Mesenchymal stem cell (in vitro differentiated cells and primary cell): ENCODE data around the gene PAM16.
"Not testable (repeated sequence)": the region's sequence is repeated elsewhere in the genome, so short reads cannot be mapped to it uniquely, and the experiment has no call there.

ENCODE experiments used
- DNase-seq: peaks from one replicate; pipeline ENCODE4 v3.0.0-alpha.2; 2013
- H2AFZ ChIP-seq: one replicate; pipeline ENCODE4 v1.6.1; 2013; ENCODE audit warnings: low read depth, mild to moderate bottlenecking, control low read depth, inconsistent platforms, low read length, moderate library complexity
- H2AK5ac ChIP-seq: 2 replicates; pipeline ENCODE4 v1.6.1; 2013; ENCODE audit warnings: low read length, moderate library complexity, mild to moderate bottlenecking, inconsistent platforms; ENCODE audit not compliant: severe bottlenecking
- H2BK120ac ChIP-seq: one replicate; pipeline ENCODE4 v1.6.1; 2013; ENCODE audit warnings: low read depth, mild to moderate bottlenecking, inconsistent platforms, low read length, moderate library complexity
- H2BK12ac ChIP-seq, 2 experiments: one replicate each; pipeline ENCODE4 v1.6.1; 2013; ENCODE audit warnings: inconsistent platforms in 2 of 2, low read length in 2 of 2, mild to moderate bottlenecking in 2 of 2, moderate library complexity in 2 of 2, control low read depth in 1 of 2
- H2BK15ac ChIP-seq: one replicate; pipeline ENCODE4 v1.6.1; 2013; ENCODE audit warnings: mild to moderate bottlenecking, low read depth, inconsistent platforms; ENCODE audit not compliant: poor library complexity, severe bottlenecking
- H2BK5ac ChIP-seq: 2 replicates; pipeline ENCODE4 v1.6.1; 2013; ENCODE audit warnings: low read depth, mild to moderate bottlenecking, low read length, control low read depth, inconsistent platforms; ENCODE audit not compliant: poor library complexity, severe bottlenecking
- H3K14ac ChIP-seq, 2 experiments: one replicate each; pipeline ENCODE4 v1.6.1; 2013; ENCODE audit warnings: inconsistent platforms in 2 of 2, low read length in 2 of 2, control low read depth in 1 of 2, mild to moderate bottlenecking in 1 of 2, moderate library complexity in 1 of 2
- H3K18ac ChIP-seq, 2 experiments: one replicate each; pipeline ENCODE4 v1.6.1; 2013; ENCODE audit warnings: inconsistent platforms in 2 of 2, low read length in 2 of 2, control low read depth in 1 of 2, low read depth in 1 of 2, mild to moderate bottlenecking in 1 of 2
- H3K23ac ChIP-seq, 2 experiments: one replicate each; pipeline ENCODE4 v1.6.1; 2013; ENCODE audit warnings: inconsistent platforms in 2 of 2, low read length in 2 of 2, mild to moderate bottlenecking in 2 of 2, moderate library complexity in 2 of 2, control low read depth in 1 of 2
- H3K27ac ChIP-seq: 2 replicates; pipeline ENCODE4 v1.5.1; 2013; ENCODE audit warnings: mild to moderate bottlenecking, moderate library complexity, low read length, control low read depth, inconsistent platforms; ENCODE audit not compliant: poor library complexity, severe bottlenecking
- H3K27me3 ChIP-seq, 2 experiments: 2 replicates each; pipeline versions ENCODE4 v1.6.1 to v1.7.0; 2013; ENCODE audit warnings: low read length in 2 of 2, mild to moderate bottlenecking in 2 of 2, moderate library complexity in 2 of 2, control low read depth in 1 of 2, inconsistent platforms in 1 of 2; ENCODE audit not compliant: control insufficient read depth in 1 of 2, insufficient read depth in 1 of 2
- H3K36me3 ChIP-seq, 2 experiments: 2 replicates each; pipeline versions ENCODE4 v1.6.1 to v1.7.0; 2013; ENCODE audit warnings: low read length in 2 of 2, control low read depth in 1 of 2, inconsistent platforms in 1 of 2, low read depth in 1 of 2, mild to moderate bottlenecking in 1 of 2; ENCODE audit not compliant: insufficient read depth in 2 of 2, control insufficient read depth in 1 of 2
- H3K4ac ChIP-seq, 2 experiments: one replicate each; pipeline ENCODE4 v1.6.1; 2013; ENCODE audit warnings: inconsistent platforms in 2 of 2, low read length in 2 of 2, mild to moderate bottlenecking in 2 of 2, moderate library complexity in 2 of 2, control low read depth in 1 of 2, low read depth in 1 of 2
- H3K4me1 ChIP-seq: 2 replicates; pipeline ENCODE4 v1.6.1; 2013; ENCODE audit warnings: low read depth, low read length, control low read depth; ENCODE audit not compliant: control insufficient read depth, insufficient read depth
- H3K4me2 ChIP-seq: 2 replicates; pipeline ENCODE4 v1.6.1; 2013; ENCODE audit warnings: low read length, mild to moderate bottlenecking, inconsistent platforms; ENCODE audit not compliant: poor library complexity, severe bottlenecking
- H3K4me3 ChIP-seq, 2 experiments: 2 replicates each; pipeline versions ENCODE4 v1.5.1 to v1.7.0; 2013; ENCODE audit warnings: low read length in 2 of 2, mild to moderate bottlenecking in 2 of 2, control low read depth in 1 of 2, low read depth in 1 of 2; ENCODE audit not compliant: insufficient read depth in 1 of 2
- H3K79me1 ChIP-seq: replicated peaks from 2 replicates; pipeline ENCODE4 v1.6.1; 2013; ENCODE audit warnings: mild to moderate bottlenecking, control low read depth, low read length, inconsistent platforms; ENCODE audit not compliant: poor library complexity, severe bottlenecking
- H3K9ac ChIP-seq: 2 replicates; pipeline ENCODE4 v1.7.0; 2013; ENCODE audit warnings: mild to moderate bottlenecking, low read length, moderate library complexity
- H3K9me3 ChIP-seq: 2 replicates; pipeline ENCODE4 v1.7.0; 2013; ENCODE audit warnings: mild to moderate bottlenecking, low read length; ENCODE audit not compliant: control insufficient read depth
- H4K8ac ChIP-seq: one replicate; pipeline ENCODE4 v1.6.1; 2013; ENCODE audit warnings: inconsistent platforms, mild to moderate bottlenecking, low read length, moderate library complexity
- H4K91ac ChIP-seq: one replicate; pipeline ENCODE4 v1.6.1; 2013; ENCODE audit warnings: mild to moderate bottlenecking, low read length, inconsistent platforms
- WGBS: methylation state at CpG from one replicate; pipeline ENCODE4 v1.1.7; 2013; ENCODE audit warnings: mixed read lengths; 5-methylcytosine and 5-hydroxymethylcytosine counted together

The PAM16 gene

DNA sequence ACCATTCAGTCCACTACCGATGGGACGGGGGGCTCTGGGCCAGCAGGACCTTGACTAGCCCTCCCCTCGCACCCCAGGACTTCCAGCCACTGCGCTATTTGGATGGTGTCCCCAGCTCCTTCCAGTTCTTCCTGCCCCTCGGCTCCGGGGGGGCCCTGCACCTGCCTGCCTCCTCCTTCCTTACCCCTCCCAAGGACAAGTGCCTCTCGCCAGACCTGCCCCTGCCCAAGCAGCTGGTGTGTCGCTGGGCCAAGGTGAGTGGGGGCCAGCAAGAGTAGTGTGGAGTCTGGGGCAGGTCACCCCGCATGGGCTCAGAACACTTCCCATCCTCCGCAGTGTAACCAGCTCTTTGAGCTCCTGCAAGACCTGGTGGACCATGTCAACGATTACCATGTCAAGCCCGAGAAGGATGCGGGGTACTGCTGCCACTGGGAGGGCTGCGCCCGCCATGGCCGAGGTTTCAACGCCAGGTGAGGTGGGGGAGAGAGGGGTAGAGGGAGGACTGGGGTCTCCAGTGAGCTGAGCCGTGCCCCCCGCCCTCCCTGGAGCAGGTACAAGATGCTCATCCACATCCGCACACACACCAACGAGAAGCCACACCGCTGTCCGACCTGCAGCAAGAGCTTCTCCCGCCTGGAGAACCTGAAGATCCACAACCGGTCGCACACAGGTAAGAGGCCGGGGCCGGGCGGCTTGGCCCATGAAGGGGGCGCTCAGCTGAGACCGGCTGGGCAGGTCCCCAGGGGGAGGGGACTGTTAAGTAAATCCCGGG, 16.2 kb downstream of the PAM16 start:
- Histone ChIP-seq H3K4me3 (no peak overlapping the region), H3K14ac (no peak overlapping the region), H3K23ac (no peak overlapping the region), H3K36me3 (peaks cover 54 to 77% of the 10 kb centered on the region in 2 experiments), H2AFZ (no peak overlapping the region), H3K79me1 (peaks cover 54% of the 10 kb centered on the region), H3K9me3 (no peaks in the 10 kb centered on the region), H2BK15ac (no peak overlapping the region), H3K27me3 (no peaks in the 10 kb centered on the region), H4K8ac (no peak overlapping the region), H3K4me2 (no peak overlapping the region), H3K4me1 (peaks cover 14% of the 10 kb centered on the region), H3K18ac (no peak overlapping the region), H3K9ac (no peak overlapping the region), H2BK5ac (no peak overlapping the region), H4K91ac (no peak overlapping the region), H3K27ac (no peak overlapping the region), H2BK12ac (no peak overlapping the region), H2AK5ac (no peak overlapping the region), H3K4ac (no peak overlapping the region), H2BK120ac (no peak overlapping the region)
- 94% methylated on average over 32 of the region's 32 CpGs for WGBS
- DNase-seq = no peak

DNA sequence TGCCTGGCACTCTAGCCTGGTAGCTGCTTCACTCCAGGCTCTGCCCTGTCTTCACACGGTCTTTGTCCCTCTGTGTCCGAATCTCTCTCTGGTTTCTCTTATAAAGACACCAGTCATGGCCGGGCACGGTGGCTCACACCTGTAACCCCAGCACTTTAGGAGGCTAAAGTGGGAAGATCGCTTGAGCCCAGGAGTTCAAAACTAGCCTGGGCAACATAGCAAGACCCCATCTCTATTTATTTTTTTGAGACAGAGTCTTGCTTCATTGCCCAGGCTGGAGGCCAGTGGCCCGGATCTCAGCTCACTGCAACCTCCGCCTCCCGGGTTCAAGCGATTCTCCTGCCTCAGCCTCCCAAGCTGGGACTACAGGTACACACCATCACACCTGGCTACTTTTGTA, 17.4 kb downstream of the PAM16 start:
- H3K27me3 ChIP-seq, H2BK15ac ChIP-seq, H4K91ac ChIP-seq, H3K14ac ChIP-seq, H4K8ac ChIP-seq, H3K9ac ChIP-seq, DNase-seq, H3K27ac ChIP-seq, H3K4me3 ChIP-seq, H2BK5ac ChIP-seq, H2AK5ac ChIP-seq, H2BK12ac ChIP-seq, H2AFZ ChIP-seq, H3K4ac ChIP-seq, H3K18ac ChIP-seq, H2BK120ac ChIP-seq, H3K23ac ChIP-seq, H3K9me3 ChIP-seq, H3K4me2 ChIP-seq: not testable (repeated sequence)
- H3K36me3 ChIP-seq = peaks cover 44 to 72% of the 10 kb centered on the region in 2 experiments
- 98% methylated on average over 9 of the region's 9 CpGs for WGBS
- H3K79me1 ChIP-seq = peaks cover 56% of the 10 kb centered on the region
- H3K4me1 ChIP-seq = peaks cover 14% of the 10 kb centered on the region

DNA sequence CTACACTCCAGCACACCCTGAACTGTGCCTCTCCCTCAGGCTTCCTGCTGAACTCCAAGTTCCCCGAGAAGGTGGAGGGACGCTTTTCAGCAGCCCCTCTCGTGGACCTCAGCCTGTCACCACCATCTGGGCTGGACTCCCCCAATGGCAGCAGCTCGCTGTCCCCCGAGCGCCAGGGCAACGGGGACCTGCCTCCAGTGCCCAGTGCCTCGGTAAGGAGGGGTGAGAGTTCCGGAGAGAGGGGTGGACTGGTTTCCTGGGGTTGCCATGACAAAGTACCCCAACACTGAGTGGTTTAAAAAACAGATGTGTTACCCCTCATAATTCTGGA, 17.8 kb downstream of the PAM16 start:
- Histone ChIP-seq H3K14ac (no peak overlapping the region), H2BK5ac (no peak overlapping the region), H3K23ac (no peak overlapping the region), H4K8ac (no peak overlapping the region), H3K27ac (no peak overlapping the region), H2BK15ac (no peak overlapping the region), H3K4me1 (peaks cover 18% of the 10 kb centered on the region), H2AK5ac (no peak overlapping the region), H2BK12ac (no peak overlapping the region), H3K4ac (no peak overlapping the region), H4K91ac (no peak overlapping the region), H3K79me1 (peaks cover 56% of the 10 kb centered on the region), H3K9me3 (no peaks in the 10 kb centered on the region), H3K4me3 (no peak overlapping the region), H2BK120ac (no peak overlapping the region), H2AFZ (no peak overlapping the region), H3K4me2 (no peak overlapping the region), H3K27me3 (no peaks in the 10 kb centered on the region), H3K18ac (no peak overlapping the region), H3K36me3 (peaks cover 40 to 68% of the 10 kb centered on the region in 2 experiments), H3K9ac (no peak overlapping the region)
- 97% methylated on average over 9 of the region's 9 CpGs for WGBS
- DNase-seq = no peak

DNA sequence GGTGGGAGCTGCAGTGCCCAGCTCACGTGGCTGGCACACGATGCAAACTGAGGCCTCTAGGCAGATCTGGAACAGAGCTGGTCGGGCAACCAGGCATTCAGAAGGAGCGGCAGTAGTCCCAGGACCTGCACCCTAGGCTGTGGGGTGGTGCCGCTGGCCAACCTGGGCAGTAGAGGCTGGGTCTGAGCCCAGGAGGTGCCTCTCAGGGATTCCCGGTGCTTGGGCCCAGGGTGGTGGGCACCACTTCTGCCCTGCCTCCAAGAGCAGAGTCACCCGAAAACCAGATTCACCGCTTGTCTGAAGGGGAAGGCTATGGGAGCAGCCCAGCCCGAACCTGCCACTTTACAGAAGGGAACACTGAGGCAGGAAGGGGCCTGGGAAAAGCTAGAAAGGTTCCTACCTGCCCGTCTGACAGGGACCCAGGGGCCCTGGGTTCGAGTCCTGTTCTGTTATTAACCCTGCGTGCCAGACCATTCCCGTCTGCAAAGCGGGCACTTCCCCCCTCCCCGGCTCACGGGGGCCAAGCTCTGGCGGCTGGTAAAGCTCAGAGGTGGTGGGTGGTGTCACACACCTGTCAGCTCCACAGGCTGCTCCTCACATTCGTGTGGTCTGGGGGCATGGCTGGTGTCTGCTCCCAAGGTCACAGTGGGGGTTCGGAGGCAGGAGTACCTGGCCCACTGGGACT, 18.4 kb downstream of the PAM16 start:
- H3K4ac ChIP-seq = no peak overlapping the region
- no peak overlapping the region for H4K91ac ChIP-seq
- no peaks in the 10 kb centered on the region for H3K9me3 ChIP-seq
- no peak overlapping the region for H2BK120ac ChIP-seq
- H3K36me3 ChIP-seq = peaks cover 38 to 62% of the 10 kb centered on the region in 2 experiments
- peaks cover 22% of the 10 kb centered on the region for H3K4me1 ChIP-seq
- peak overlapping the region; percentile 10 for H4K8ac ChIP-seq
- H3K9ac ChIP-seq = no peak overlapping the region
- H2BK12ac ChIP-seq = no peak overlapping the region
- peaks cover 55% of the 10 kb centered on the region for H3K79me1 ChIP-seq
- no peak overlapping the region for H3K4me3 ChIP-seq
- no peak overlapping the region for H2BK5ac ChIP-seq
- no peak overlapping the region for H3K27ac ChIP-seq
- WGBS = 95% methylated on average over 19 of the region's 19 CpGs
- H3K4me2 ChIP-seq = no peak overlapping the region
- no peak overlapping the region for H2AFZ ChIP-seq
- no peak overlapping the region for H3K14ac ChIP-seq
- no peak overlapping the region for H3K18ac ChIP-seq
- no peak overlapping the region for H3K23ac ChIP-seq
- no peak overlapping the region for H2AK5ac ChIP-seq
- H2BK15ac ChIP-seq = no peak overlapping the region
- H3K27me3 ChIP-seq = no peaks in the 10 kb centered on the region
- no peak for DNase-seq
